ENCODE measurements around the gene FOXP1.
"Not testable (repeated sequence)": the region's sequence is repeated elsewhere in the genome, so short reads cannot be mapped to it uniquely, and the experiment has no call there.

The FOXP1 gene

DNA sequence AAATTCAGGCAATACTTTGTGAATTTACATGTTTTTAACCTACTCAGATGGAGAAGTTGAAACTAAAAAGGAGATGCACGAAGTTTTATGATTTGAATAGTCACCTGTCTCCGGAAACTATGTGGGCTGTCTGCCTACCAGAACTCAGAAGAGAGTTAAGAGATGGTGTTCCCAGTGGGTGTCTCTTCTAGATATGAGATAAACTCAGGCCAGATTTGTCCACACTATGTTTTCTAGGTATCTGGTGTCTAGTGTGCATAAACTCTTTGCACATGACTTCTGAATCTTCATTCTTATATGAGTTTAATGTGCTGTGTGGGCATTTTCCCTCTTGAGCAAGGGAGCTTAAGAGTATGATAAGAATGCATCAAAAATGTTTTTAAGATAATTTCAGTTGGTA lies 222.8 kb downstream of the FOXP1 start:
- DNase-seq = no peak

DNA sequence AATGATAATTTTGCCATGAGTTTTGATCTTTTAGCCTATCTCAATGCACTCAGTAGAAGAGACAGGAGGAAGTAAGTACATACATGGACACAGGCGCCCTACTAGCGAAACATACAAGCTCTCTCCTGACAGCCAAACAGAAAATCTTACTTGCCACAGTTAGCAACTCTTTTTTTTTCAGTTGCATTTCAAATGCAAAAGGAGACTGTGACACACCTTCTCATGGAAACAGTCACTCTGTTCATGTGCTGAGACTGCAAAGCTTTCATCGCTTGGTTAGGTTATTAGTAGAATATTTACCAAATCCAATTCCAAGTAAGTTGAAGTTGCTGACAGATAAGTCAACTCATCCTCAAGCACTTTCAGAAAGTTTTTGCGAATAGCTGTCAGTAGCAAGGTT lies 223.3 kb downstream of the FOXP1 start:
- DNase-seq = no peak

DNA sequence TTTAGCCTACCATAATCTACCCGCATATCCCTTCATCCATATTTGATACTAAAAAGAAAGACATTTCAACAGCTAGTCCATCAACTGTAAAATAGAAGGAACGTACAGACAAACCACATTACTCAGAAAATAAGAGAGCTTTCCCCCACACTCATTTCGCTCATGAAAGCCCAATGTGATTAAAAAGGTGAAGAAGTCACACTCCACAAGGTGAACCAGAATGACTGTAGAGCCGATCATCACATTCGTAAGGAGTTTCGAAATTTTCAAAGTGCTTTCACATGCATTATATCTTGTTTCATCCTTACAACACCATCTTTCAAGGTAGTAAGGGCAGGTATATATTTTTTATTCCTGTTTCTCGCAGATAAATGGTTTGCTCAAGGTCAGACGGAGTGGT lies 225.3 kb downstream of the FOXP1 start:
- DNase-seq = no peak

DNA sequence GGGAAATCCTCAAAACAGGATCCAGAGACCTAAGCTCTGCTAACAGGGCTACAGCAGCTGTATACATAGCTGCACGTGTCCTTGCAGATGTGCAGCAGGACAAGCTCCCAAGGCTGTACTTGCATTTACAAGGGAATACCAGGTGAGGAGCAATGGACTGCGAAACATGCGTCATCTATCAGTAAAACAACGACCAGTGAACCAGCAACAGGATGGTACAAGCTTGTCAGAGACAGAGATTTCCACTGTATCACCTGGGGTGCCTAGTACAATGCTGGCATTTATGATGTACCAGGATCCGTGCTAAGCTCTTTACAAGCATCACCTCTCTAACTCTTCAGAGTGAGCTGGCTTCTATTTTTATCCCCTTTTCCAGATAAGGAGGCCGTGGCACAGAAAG lies 227.3 kb downstream of the FOXP1 start:
- no peak for DNase-seq

DNA sequence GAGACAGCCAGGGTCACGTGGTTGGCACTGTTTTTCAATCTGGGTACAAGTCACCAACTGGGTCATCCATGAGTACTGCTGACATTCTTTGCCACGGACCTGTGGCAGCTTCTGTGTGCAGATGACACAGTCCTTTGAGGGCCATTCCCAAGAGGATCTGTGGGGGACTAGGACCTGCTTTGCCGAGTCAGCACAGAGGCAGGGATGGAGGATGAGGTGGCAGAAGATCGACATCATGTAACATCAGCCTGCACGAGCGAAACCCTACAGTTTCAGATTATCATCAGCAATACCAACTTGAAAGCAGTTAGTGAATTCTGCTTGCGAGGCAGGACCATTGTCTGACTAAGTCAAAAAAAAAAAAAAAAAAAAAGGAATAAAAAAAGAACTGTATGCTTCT lies 227.7 kb downstream of the FOXP1 start:
- no peak for DNase-seq

DNA sequence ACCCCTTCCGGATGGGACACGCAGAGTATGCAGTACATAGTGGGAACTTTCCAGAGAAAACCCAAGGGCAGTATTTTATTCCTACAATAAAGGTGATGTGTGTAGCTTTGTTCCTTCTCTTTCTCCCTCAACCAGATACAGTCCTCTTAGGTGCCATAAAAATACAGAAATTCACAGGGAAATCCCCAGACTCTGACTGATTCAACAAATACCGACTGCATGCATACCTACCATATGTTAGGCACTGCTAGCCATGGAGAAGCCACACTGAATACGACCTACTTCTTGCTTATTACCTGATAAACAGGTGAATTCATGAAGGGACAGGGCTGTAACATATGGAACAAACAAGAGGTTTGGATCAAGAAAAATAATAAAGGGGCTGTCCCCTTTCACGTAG lies 228.5 kb downstream of the FOXP1 start:
- DNase-seq = no peak

DNA sequence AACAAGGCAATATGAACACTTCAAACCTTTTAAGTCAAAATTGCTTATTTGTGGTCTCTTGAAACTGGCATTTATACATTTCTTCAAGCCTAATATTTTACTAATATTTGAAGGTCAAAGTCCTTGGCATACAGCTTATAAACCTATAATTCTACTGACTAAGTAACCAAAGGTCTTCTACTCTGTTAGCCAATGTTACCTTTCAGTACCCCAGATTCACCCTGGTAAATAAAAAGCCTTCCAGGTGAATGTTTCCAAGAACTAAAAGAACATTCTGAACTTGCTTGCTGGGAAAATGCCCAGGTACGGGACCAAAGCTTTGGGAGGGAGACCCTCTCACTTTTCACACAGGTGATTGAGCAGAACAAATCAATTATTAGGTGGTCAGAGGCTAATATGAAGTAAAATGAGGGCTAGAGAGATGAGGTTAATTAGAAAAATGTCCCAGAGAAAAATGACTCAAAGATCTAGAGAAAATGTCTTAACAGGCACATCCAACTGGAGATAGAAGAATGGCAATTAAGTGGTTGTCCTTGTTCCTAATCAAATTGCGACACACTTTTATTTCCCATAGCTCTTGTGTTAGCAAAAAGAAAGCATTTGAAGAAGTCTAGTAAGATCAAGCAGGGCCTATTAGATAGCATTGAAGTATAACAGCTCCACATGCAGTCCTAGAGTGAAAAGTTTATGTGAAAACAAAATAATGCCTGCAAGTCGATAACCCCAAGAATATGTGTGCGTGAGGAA lies 232.0 kb downstream of the FOXP1 start:
- no peak for DNase-seq

DNA sequence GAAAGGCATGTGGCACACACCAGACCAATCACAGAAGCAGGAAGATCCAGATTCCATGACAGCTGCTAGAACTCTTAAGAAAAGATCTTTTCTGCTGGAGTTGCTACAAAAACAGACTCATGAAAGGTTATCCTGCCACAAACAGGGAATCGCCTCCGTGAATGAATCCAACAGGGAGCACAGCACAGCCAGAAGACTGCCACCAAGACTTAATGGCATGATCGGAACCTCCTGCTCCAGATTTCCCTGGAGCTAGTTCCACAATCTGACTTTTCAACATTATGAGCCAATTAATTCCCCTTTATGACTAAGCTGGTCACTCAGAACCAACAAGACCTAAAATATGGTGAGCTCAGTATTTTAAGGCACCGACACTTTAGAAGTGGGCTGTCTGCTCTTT lies 232.5 kb downstream of the FOXP1 start:
- DNase-seq = no peak

DNA sequence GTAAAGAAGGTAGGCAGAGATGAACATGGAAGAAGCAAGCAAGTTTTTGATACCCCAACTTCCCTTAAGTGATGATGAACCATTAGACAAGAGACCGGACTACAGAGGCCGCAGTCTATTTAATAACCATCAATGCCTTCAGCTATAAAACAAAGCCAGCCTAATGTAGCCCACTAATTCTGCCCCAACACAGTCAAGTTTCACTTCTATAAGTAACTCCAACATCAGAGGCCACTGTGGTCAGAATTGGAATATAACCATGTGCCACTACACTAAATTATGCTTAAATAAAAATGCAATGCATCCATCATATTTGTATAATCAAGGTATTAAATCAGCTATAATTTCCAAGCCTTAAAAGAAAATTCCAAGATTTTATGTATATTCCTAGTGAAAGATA lies 234.7 kb downstream of the FOXP1 start:
- no peak for DNase-seq

DNA sequence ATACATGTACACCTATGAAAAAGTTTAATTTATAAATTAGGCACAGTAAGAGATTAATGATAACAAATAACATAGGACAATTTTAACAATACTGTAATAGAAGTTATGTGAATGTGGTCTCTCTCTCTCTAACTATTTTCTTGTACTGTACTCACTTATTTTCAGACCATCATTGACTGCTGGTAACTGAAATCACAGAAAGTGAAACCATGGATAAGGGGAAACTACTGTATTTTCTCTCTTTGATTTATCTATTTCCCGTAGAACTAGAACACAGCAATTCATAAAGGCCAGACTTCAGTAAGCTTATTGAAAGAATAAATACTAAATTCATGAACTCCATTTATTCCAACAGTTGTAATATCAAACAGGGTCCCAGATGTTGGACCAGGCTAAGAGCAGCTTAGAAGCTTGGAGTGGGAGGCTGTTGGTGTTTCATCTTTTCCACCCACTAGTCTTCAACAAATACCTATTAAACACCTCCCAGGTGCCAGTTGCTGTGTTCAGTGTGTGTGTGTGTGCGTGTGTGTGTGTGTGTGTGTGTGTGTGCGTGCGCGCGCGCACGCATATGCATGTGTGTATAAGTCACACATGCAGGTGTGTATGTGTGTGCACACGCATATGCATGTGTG lies 235.4 kb downstream of the FOXP1 start:
- DNase-seq = no peak

DNA sequence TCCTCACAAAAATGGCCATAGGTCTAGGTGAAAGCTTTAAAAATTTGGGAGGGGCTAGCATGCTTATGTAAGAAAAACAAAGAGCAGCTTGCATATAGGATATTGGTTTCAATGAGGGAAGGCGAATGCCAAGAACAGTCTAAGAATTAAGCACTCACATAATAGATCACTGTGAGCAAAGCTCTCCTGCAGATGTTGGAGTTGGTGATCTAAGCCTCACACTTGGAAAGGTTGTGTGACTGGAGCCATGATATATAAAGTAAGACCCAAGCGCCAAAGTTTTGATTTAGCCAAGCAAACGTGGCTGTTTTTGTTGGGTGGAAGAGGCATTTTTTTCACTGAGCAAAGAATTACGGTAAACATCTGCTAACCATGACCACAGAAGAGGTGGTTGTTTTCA lies 237.5 kb downstream of the FOXP1 start:
- DNase-seq = no peak

DNA sequence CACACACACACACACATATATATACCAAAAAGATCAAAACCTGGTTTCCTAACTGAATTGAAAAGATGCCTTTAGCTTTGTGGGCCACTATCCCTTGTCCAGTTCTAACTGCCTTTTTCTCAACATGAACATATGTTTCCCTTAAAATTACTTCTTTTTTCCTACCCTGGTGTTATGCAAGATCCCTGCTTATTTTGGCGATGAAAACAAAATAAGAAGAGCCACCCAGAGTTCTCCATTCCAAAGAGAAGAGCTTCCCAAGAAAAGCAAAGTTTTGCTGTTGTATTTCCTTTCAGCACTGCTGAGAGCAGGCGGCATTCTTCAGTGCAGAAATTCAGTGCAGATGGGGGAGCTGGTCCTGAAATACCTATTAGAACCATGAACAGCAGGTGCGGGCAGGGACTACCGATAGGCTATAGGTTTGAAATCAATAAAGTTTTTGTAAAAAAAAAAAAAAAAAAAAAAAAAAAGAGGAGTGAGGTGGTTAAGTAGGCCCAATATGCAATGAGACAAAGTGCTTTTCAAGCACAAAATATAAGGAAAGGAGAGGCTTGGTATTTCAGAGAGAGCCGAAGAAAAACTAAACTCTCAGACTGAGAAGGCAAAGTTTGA lies 238.0 kb downstream of the FOXP1 start:
- DNase-seq = no peak

DNA sequence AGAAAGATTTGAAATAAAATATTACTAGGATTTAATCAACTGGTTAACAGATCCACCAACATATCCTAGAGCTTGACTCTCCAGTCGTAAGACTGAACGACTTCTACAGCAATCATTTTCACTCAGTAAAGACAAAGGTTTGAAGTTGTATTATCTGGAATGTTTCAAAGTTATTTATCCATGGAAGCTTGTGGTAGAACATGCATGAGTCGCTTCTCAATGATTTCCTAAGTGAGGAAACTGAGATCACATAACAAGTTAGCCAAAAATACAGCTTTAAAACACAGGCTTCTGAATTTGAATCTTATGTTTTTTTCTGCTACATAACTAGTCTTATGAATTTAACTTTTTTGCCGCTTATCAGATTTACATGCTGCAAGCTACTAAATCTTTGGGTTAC lies 241.8 kb downstream of the FOXP1 start:
- no peak for DNase-seq

DNA sequence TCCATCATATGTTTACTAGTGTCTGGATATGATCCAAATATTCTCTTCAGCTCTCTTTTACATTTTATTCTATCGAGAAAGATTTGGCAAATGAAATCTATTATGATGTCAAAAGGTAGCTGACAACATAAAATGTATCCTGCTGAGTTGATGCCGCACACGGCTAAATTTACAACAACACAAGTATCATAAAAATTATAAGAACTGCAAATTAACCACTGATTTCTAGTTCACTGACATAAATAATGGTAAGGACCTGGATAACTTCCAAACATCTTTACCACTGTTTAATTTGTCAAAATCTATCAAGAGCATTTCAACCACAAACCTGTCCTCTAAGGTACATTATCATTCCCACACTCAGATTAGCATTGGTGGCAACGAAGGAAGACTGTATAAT lies 244.5 kb downstream of the FOXP1 start:
- no peak for DNase-seq

DNA sequence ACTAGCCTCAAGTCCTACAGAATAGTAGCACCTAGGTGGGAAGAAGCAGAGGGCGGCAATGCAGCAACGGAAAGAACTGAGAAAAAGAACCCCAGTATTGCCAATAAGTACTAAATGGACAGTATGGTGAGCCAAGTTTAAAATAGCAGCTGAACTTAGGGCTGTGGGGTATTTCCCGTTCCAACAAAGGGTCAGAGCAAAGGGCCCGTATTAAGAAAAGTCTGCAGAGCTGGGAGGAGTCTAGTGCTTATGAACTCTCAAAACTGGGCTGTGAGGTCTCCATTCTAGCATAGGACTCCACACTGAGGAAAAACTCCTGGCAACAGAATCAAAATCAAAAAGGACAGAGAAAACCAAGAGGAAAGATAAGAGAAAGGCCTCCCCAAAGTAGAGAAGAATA lies 250.7 kb downstream of the FOXP1 start:
- DNase-seq = no peak

DNA sequence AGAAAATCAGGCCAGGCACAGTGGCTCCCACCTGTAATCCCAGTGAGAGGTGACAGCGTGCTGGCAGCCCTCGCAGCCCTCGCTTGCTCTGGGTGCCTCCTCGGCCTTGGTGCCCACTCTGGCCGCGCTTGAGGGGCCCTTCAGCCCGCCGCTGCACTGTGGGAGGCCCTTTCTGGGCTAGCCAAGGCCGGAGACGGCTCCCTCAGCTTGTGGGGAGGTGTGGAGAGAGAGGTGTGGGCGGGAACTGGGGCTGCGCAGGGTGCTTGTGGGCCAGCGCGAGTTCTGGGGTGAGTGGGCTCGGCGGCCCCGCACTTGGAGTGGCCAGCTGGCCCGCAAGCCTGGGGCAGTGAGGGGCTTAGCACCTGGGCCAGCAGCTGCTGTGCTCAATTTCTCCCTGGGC lies 252.6 kb downstream of the FOXP1 start:
- no peak for DNase-seq

DNA sequence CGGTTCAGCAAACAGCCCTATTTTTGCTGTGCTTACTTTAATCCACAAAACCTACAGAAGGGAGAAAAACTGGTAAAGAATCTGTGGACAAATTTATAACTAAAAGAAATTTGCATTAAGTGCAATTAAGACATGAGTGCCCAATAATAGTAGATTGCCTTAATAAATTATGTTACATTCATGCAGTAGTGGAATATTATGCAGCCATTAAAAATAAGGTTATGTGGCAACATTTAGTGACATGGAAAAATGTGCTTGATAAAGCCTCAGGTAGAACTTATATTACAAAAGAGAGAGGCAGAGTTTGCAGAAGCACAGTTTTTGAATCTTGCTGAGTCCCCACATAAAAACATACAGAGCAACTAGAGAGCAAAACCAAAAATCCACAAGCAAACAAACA lies 253.0 kb downstream of the FOXP1 start:
- no peak for DNase-seq

DNA sequence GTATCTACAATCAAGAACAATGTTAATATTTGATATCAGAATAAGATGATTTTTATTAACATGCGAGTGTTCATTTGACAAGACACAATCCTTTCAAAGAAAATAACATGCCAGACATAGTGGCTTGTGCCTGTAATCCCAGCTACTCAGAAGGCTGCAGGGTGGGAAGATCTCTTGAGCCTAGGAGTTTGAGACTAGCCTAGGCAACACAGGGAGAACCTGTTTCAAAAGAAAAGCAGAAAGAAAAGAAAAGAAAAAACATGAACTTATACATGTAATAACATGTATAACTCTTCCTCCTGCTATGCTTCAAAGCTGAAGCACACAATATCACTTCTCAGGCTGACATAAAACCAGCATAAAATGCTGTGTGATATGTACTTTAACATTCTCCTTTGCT lies 253.7 kb downstream of the FOXP1 start:
- no peak for DNase-seq

DNA sequence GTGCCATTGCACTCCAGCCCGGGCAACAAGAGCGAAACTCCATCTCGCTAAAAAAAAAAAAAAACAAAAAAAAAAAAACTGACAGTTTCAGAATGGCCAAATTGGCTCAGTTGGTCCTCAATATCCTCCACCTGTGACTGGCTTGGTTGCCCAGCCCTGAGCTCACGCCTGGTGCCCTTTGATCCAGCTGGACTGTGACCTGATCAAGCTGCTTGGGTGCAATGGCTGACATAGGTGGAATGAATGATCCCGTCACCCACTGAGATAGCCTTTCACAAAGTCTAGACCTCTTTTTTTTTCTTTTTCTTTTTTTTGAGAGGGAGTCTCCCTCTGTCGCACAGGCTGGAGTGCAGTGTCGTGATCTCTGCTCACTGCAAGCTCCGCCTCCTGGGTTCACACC lies 254.6 kb downstream of the FOXP1 start:
- DNase-seq = no peak

DNA sequence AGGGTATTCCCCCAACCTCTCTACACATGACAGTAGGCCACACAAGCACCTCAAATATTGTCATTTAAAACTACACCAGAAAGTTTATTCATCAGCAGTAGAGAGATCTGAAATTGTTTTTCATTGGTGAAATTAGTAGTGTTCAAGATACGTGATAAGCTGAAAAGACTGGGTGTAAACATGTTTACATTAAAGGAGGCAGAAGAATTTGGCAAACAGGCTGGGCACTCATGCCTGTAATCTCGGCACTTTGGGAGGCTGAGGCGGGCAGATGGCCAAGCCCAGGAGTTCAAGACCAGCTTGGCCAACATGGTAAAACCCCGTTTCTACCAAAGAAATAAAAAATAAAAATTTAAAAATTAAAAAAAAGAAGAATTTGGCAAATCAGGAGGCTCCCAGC lies 255.6 kb downstream of the FOXP1 start:
- no peak for DNase-seq

DNA sequence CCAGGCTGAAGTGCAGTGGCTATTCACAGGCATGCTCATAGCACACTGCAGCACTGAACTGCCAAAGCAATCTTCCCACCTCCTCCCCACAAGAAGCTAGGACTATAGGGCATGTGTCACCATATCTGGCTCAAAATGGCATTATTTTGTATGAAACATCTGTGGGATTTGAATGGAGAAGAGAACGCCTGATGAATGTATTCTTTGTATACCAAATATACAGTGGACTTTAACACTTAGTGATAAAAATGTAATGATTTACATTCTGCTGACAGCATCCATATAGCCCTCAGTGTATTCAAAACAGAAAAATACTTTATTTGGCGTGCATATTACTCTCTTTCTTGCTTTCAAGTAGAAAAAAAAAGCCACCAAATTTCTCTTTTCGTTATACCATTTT lies 257.8 kb downstream of the FOXP1 start:
- no peak for DNase-seq

DNA sequence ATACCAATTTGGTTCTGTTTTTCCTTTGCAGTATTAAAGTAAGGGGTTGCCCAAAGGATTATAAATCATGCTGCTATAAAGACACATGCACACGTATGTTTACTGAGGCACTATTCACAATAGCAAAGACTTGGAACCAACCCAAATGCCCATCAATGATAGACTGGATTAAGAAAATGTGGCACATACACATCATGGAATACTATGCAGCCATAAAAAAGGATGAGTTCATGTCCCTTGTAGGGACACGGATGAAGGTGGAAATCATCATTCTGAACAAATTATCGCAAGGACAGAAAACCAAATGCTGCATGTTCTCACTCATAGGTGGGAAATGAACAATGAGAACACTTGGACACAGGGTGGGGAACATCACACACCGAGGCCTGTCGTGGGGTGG lies 259.3 kb downstream of the FOXP1 start:
- not testable (repeated sequence) for DNase-seq

DNA sequence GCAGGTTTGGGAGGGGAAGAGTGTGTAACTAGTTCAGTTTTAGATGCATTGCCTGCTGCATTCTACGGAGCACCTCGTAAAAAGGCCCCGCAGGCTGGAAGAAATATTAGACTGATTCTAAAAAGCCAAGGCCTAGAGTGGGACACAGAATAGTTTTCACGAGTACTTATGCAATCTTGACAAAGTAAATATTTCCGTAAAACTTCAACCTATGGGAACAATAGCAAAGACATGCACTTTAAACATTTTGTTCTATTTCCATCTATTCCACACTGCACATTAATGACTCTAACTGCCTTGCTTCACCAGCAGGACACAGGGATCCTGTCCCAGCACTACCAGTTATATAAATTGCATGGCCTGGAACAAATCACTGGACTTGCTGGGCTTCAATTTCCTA lies 260.0 kb downstream of the FOXP1 start:
- DNase-seq = no peak

DNA sequence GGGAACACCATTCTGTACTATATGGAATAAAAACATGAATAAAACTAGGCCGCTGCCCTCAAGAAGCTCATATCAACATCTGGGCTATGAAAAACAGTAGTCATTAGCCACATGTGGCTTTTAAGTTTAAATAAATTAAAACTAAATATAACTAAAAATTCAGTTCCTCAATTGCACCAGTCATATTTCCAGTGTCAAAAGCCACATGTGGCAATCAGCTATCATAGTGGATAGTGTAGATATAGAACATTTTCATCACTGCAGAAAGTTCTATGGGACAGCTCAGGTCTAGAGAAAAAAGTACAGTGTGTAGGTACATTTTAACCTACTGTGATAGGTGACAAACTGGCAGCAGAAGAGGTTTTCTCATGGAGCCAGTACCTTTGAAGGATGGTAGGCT lies 261.4 kb downstream of the FOXP1 start:
- DNase-seq = no peak

DNA sequence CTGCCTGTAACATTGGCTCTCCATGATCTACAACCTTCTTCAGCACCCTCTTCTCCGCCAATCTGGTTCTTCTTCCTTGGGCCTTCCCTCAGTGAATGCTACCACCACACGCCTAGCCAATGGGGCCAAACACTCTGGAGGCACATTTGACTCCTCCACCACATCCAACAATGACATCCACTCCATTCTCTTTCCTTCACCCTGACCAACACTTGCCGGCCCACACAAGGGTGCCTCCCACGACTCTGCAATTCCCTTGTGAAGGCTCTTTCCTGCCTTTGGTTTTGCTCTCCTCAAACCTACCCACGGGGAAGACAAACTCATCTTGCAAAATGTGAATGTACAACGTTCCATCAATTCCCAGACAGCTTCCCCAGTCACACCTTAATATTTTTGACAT lies 263.8 kb downstream of the FOXP1 start:
- DNase-seq = no peak
